Femur (tissue), 1 donor: ENCODE measurements around the gene GARNL3.

Source experiments
- DNase-seq: peaks from one replicate; pipeline ENCODE4 v3.0.0-alpha.2; 2017

GARNL3 gene

GRCh38 chr9:127356906-127357305 is 92.3 kb downstream of the GARNL3 start:
- DNase-seq: no peak

- DNase-seq: no peak
These were observed 93.5 kb downstream of the GARNL3 start for GRCh38 chr9:127358023-127358535.

- DNase-seq: no peak
These were observed 94.2 kb downstream of the GARNL3 start for GRCh38 chr9:127358770-127359169.

- DNase-seq: no peak
These were observed 95.7 kb downstream of the GARNL3 start for GRCh38 chr9:127360250-127360649.

- DNase-seq: peak; percentile 55
These were observed 96.3 kb downstream of the GARNL3 start for GRCh38 chr9:127360829-127361228.

- no peak for DNase-seq
These were observed 97.0 kb downstream of the GARNL3 start for GRCh38 chr9:127361561-127361960.

GRCh38 chr9:127362829-127363228 is 98.3 kb downstream of the GARNL3 start:
- no peak for DNase-seq

- DNase-seq: no peak
These were observed 100.9 kb downstream of the GARNL3 start for GRCh38 chr9:127365461-127365860.

GRCh38 chr9:127366594-127366993 is 102.0 kb downstream of the GARNL3 start:
- DNase-seq: no peak

- no peak for DNase-seq
These were observed 104.4 kb downstream of the GARNL3 start for GRCh38 chr9:127368852-127369402.

- DNase-seq: no peak
These were observed 104.9 kb downstream of the GARNL3 start for GRCh38 chr9:127369428-127369827.

GRCh38 chr9:127370147-127370579 is 105.6 kb downstream of the GARNL3 start:
- no peak for DNase-seq

- no peak for DNase-seq
These were observed 106.4 kb downstream of the GARNL3 start for GRCh38 chr9:127370672-127371648.

GRCh38 chr9:127380479-127380878 is 115.9 kb downstream of the GARNL3 start:
- DNase-seq: no peak

GRCh38 chr9:127382541-127382940 is 118.0 kb downstream of the GARNL3 start:
- DNase-seq: no peak

- no peak for DNase-seq
These were observed 119.6 kb downstream of the GARNL3 start for GRCh38 chr9:127384016-127384730.

GRCh38 chr9:127384901-127385300 is 120.3 kb downstream of the GARNL3 start:
- no peak for DNase-seq

GRCh38 chr9:127386249-127386648 is 121.7 kb downstream of the GARNL3 start:
- DNase-seq: no peak

- no peak for DNase-seq
These were observed 122.4 kb downstream of the GARNL3 start for GRCh38 chr9:127386981-127387380.

- peak; percentile 63 for DNase-seq
These were observed 123.7 kb downstream of the GARNL3 start for GRCh38 chr9:127388037-127388855.

- DNase-seq: no peak
These were observed 124.3 kb downstream of the GARNL3 start for GRCh38 chr9:127388856-127389238.
